Endothelial cell of umbilical vein (primary cell): Measurements from ENCODE around the gene MBLAC1. TPM values are rescaled to one million over a fixed set of nuclear protein-coding genes. Genes with fewer than 3 reads are reported as not detected.

Experiments
- BruUV-seq: library from RNA; stranded (reverse); fragments of 400-500 nt; replicated peaks from 2 replicates; lab custom pipeline; 2021; lab: Mats Ljungman, UMichigan
- CTCF ChIA-PET: fragments of 300-600, 350-600 bp; sonication (Branson Sonifier 250); formaldehyde crosslinking; loops from one replicate; lab custom pipeline; 2021; ENCODE audit warnings: antibody characterized with exemption, inconsistent platforms; lab: Charles Lee
- POLR2A ChIA-PET: fragments of 300-600, 350-600 bp; sonication (Branson Sonifier 250); formaldehyde crosslinking; loops from one replicate; lab custom pipeline; 2021; ENCODE audit warnings: antibody characterized with exemption, inconsistent platforms; lab: Charles Lee
- DNase-seq: peaks from one replicate; pipeline ENCODE4 v3.0.0-alpha.2; 2011; ENCODE audit warnings: low read depth, low spot score
- FAIRE-seq: peaks from 2 replicates; lab custom pipeline; 2011; peaks lifted over from hg19 to GRCh38; lab: Jason Lieb, UNC
- H2AFZ ChIP-seq: 2 replicates; pipeline ENCODE4 v1.6.0; 2012; ENCODE audit warnings: low read depth, low read length, control low read depth, inconsistent platforms
- H3K27ac ChIP-seq: 2 replicates; pipeline ENCODE4 v1.5.1; 2011; ENCODE audit warnings: low read depth, mild to moderate bottlenecking, control low read depth, low read length, moderate library complexity; ENCODE audit not compliant: insufficient read depth
- H3K27me3 ChIP-seq, 2 experiments: 2 replicates each; pipeline versions ENCODE4 v1.6.0 to v1.6.1; 2011; ENCODE audit warnings: low read length in 2 of 2, mixed read lengths in 1 of 2; ENCODE audit not compliant: control insufficient read depth in 2 of 2, insufficient read depth in 2 of 2
- H3K36me3 ChIP-seq, 2 experiments: 2 replicates in 1 of 2; 3 replicates in 1 of 2; pipeline ENCODE4 v1.5.1; 2011; ENCODE audit warnings: low read length in 2 of 2, mild to moderate bottlenecking in 1 of 2, moderate library complexity in 1 of 2; ENCODE audit not compliant: control insufficient read depth in 2 of 2, insufficient read depth in 2 of 2; ENCODE audit errors: extremely low read depth in 1 of 2
- H3K4me1 ChIP-seq: 3 replicates; pipeline ENCODE4 v1.5.1; 2011; ENCODE audit warnings: mild to moderate bottlenecking, low read length; ENCODE audit not compliant: control insufficient read depth, insufficient read depth; ENCODE audit errors: extremely low read depth
- H3K4me2 ChIP-seq: 2 replicates; pipeline ENCODE4 v1.6.1; 2011; ENCODE audit warnings: low read length, control low read depth, mixed read lengths; ENCODE audit not compliant: insufficient read depth
- H3K4me3 ChIP-seq, 3 experiments: fragments of 200-600 bp in 1 of 3; sonication (generic), shearing (Covaris generic) in 1 of 3; replicated peaks in 1 of 3; 2 replicates each; pipeline ENCODE4 v1.5.1; 2011 to 2016; ENCODE audit warnings: control low read depth in 3 of 3, low read length in 3 of 3, mild to moderate bottlenecking in 2 of 3, inconsistent platforms in 1 of 3, low read depth in 1 of 3, moderate library complexity in 1 of 3; ENCODE audit not compliant: insufficient read depth in 1 of 3
- H3K79me2 ChIP-seq: 2 replicates; pipeline ENCODE4 v1.6.0; 2012; ENCODE audit warnings: low read length, inconsistent platforms; ENCODE audit not compliant: control insufficient read depth, insufficient read depth
- H3K9ac ChIP-seq: replicated peaks from 2 replicates; pipeline ENCODE3; 2011; ENCODE audit warnings: low read length, control low read depth; ENCODE audit not compliant: insufficient read depth; ENCODE audit errors: extremely low read depth
- H3K9me1 ChIP-seq: replicated peaks from 3 replicates; pipeline ENCODE4 v1.6.0; 2011; ENCODE audit warnings: mild to moderate bottlenecking, low read length; ENCODE audit not compliant: control insufficient read depth, insufficient read depth; ENCODE audit errors: extremely low read depth
- H3K9me3 ChIP-seq: replicated peaks from 2 replicates; pipeline ENCODE4 v1.5.1; 2012; ENCODE audit warnings: low read length, inconsistent platforms; ENCODE audit not compliant: control insufficient read depth, insufficient read depth
- H4K20me1 ChIP-seq: replicated peaks from 2 replicates; pipeline ENCODE3; 2011; ENCODE audit warnings: mild to moderate bottlenecking, low read length; ENCODE audit not compliant: control insufficient read depth, insufficient read depth; ENCODE audit errors: extremely low read depth
- CTCF ChIP-seq, 2 donors: IDR thresholded peaks; 1 replicate in 1 of 2; 2 replicates in 1 of 2; pipeline ENCODE4 v1.5.1; 2011; ENCODE audit warnings: low read length in 2 of 2, mild to moderate bottlenecking in 2 of 2, moderate library complexity in 2 of 2, control low read depth in 1 of 2, inconsistent platforms in 1 of 2, low read depth in 1 of 2; ENCODE audit not compliant: insufficient read depth in 1 of 2; ENCODE audit errors: extremely low read depth in 1 of 2
- EZH2 ChIP-seq: IDR thresholded peaks from 2 replicates; pipeline ENCODE4 v1.6.1; 2012; ENCODE audit warnings: borderline replicate concordance, low read depth, mild to moderate bottlenecking, moderate library complexity, low read length, inconsistent platforms; ENCODE audit not compliant: severe bottlenecking
- FOS ChIP-seq: IDR thresholded peaks from 2 replicates; pipeline ENCODE4 v1.6.1; 2011; ENCODE audit warnings: mild to moderate bottlenecking, low read length, moderate library complexity, borderline replicate concordance; ENCODE audit not compliant: insufficient read depth
- GATA2 ChIP-seq: IDR thresholded peaks from 2 replicates; pipeline ENCODE4 v1.7.0; 2011; ENCODE audit warnings: low read depth, mild to moderate bottlenecking, moderate library complexity, mixed read lengths, low read length; ENCODE audit not compliant: insufficient read length, insufficient read depth
- JUN ChIP-seq: IDR thresholded peaks from 2 replicates; pipeline ENCODE4 v1.6.1; 2011; ENCODE audit warnings: borderline replicate concordance, low read depth; ENCODE audit not compliant: insufficient read length, insufficient read depth
- MAX ChIP-seq: IDR thresholded peaks from 2 replicates; pipeline ENCODE4 v1.6.1; 2011; ENCODE audit not compliant: insufficient read depth, insufficient read length
- MYC ChIP-seq: IDR thresholded peaks from one replicate; pipeline ENCODE4 v1.6.1; 2011; ENCODE audit warnings: mild to moderate bottlenecking, low read depth, low read length
- POLR2A ChIP-seq: IDR thresholded peaks from 2 replicates; pipeline ENCODE4 v1.6.1; 2012; ENCODE audit warnings: low read depth, mild to moderate bottlenecking, control low read depth, low read length
- POLR2AphosphoS5 ChIP-seq: IDR thresholded peaks from 2 replicates; pipeline ENCODE4 v1.6.1; 2012; ENCODE audit warnings: low read depth, mild to moderate bottlenecking, control low read depth, low read length, moderate library complexity; ENCODE audit not compliant: insufficient read depth
- dilution Hi-C: fragments of 300-500 bp; cut with MboI; formaldehyde crosslinking; loops from one replicate; pipeline ENCODE4 v1.15.0; 2019; ENCODE audit warnings: low sequenced_read_pairs; ENCODE audit not compliant: extremely low pct_ligation_motif_present
- intact Hi-C: fragments of 100-400 bp; cut with micrococcal nuclease; formaldehyde crosslinking; loops from one replicate; pipeline ENCODE4 v1.10.0; 2022
- polyA plus RNA-seq, 4 experiments: library from polyadenylated mRNA; depleted of rRNA in 3 of 4; stranded (reverse) in 3 of 4; unstranded in 1 of 4; fragments of >200 nt; gene quantifications; 2 replicates each; pipeline versions ENCODE4 v1.2.1 to v1.2.3, GENCODE V29; 2011 to 2012; ENCODE audit warnings: missing spikeins in 1 of 4
- total RNA-seq: library from RNA; stranded (reverse); gene quantifications from 2 replicates; pipeline ENCODE4 v1.2.3, GENCODE V29; 2021

Gene MBLAC1
- total and polyA plus RNA-seq, 2 donors (not counting 3 experiments of a cell fraction or from before 2014, with no cell fraction given), result 1.8 to 2.1 TPM

GRCh38 chr7:100166970-100167911 is 40.5 kb downstream of the MBLAC1 start:
- Histone ChIP-seq H3K4me1 (peaks cover 14% of the 10 kb centered on the region), H3K4me3 (peak overlapping the region in 1 of 3 experiments; percentile 55), H3K9me1 (no peaks in the 10 kb centered on the region), H3K4me2 (peak overlapping the region; percentile 84), H2AFZ (no peak overlapping the region), H3K9me3 (no peaks in the 10 kb centered on the region), H3K79me2 (no peaks in the 10 kb centered on the region), H3K27me3 (peaks cover 5 to 15% of the 10 kb centered on the region in 2 experiments), H3K36me3 (no peaks in the 10 kb centered on the region), H3K9ac (no peak overlapping the region), H3K27ac (no peak overlapping the region), H4K20me1 (no peaks in the 10 kb centered on the region)
- TF ChIP-seq MAX (no peak), MYC (no peak), FOS (no peak), CTCF (IDR thresholded peaks at IDR 0.05; ENCODE audit: extremely low read depth in 1 of 2, insufficient read depth in 1 of 2, low read depth in 1 of 2, low read length in 2 of 2) (no peak), POLR2AphosphoS5 (no peak), POLR2A (no peak), EZH2 (no peak), JUN (no peak), GATA2 (no peak)
- CTCF ChIA-PET, result interaction anchor here (1.1 to 4.4 kb wide), 4 partner anchors 10 to 19 kb away, joined by 3 to 17 read pairs (median 4); partner anchors contain the start of genes GPC2, LAMTOR4 and STAG3
- FAIRE-seq (no peak), DNase-seq (no peak)
- TSS peak; percentile 10 for BruUV-seq
- dilution Hi-C loops, result no loop called here
- intact Hi-C loops, result no loop called here
- POLR2A ChIA-PET, result no interaction called here
